SK-N-SH treated with all-trans-retinoic acid at 6 μM for 48 hours (cell line): ENCODE results near the gene RNMT.

Experiments
- ATAC-seq: fragments of 200-7000 bp; cut with Tn5 transposase; 3 replicates; pipeline ENCODE4 v1.9.1; 2020; ENCODE audit warnings: mild to moderate bottlenecking, moderate library complexity
- ARNTL ChIP-seq: fragments of 450-650 bp; formaldehyde crosslinking; IDR thresholded peaks from 2 replicates; pipeline ENCODE4 v1.5.0; 2020; ENCODE audit warnings: low read depth, mild to moderate bottlenecking, moderate library complexity, borderline replicate concordance
- BACH2 ChIP-seq: fragments of 250-450 bp; sonication (Bioruptor Pico); IDR thresholded peaks from 2 replicates; pipeline ENCODE4 v1.9.0; 2021; ENCODE audit warnings: mild to moderate bottlenecking, borderline replicate concordance
- CSDC2 ChIP-seq: fragments of 250-450 bp; sonication (Bioruptor Pico); IDR thresholded peaks from 2 replicates; pipeline ENCODE4 v1.5.0; 2020; ENCODE audit warnings: mild to moderate bottlenecking, moderate library complexity
- ESRRG ChIP-seq: fragments of 250-450 bp; sonication (Bioruptor Pico); IDR thresholded peaks from 2 replicates; pipeline ENCODE4 v1.6.1; 2021; ENCODE audit warnings: mild to moderate bottlenecking
- GLIS3 ChIP-seq: fragments of 250-450 bp; sonication (Bioruptor Pico); IDR thresholded peaks from 2 replicates; pipeline ENCODE4 v1.5.0; 2020; ENCODE audit warnings: mild to moderate bottlenecking, moderate library complexity
- ISL1 ChIP-seq: fragments of 250-450 bp; sonication (Bioruptor Pico); IDR thresholded peaks from 2 replicates; pipeline ENCODE4 v2.1.2; 2022; ENCODE audit warnings: mild to moderate bottlenecking, moderate library complexity
- OSR1 ChIP-seq: fragments of 250-450 bp; sonication (Bioruptor Pico); IDR thresholded peaks from 2 replicates; pipeline ENCODE4 v1.8.0; 2022; ENCODE audit warnings: moderate library complexity, mild to moderate bottlenecking, inconsistent platforms
- PPARA ChIP-seq: fragments of 250-450 bp; sonication (Bioruptor Pico); IDR thresholded peaks from 2 replicates; pipeline ENCODE4 v1.5.0; 2020; ENCODE audit warnings: mild to moderate bottlenecking, borderline replicate concordance
- RARB ChIP-seq: fragments of 250-450 bp; sonication (Bioruptor Pico); IDR thresholded peaks from 2 replicates; pipeline ENCODE4 v1.8.0; 2021; ENCODE audit warnings: mild to moderate bottlenecking, moderate library complexity
- SNAI2 ChIP-seq: fragments of 250-450 bp; sonication (Bioruptor Pico); IDR thresholded peaks from 2 replicates; pipeline ENCODE4 v1.5.0; 2020; ENCODE audit warnings: mild to moderate bottlenecking, moderate library complexity
- TCF4 ChIP-seq: fragments of 250-450 bp; sonication (Bioruptor Pico); IDR thresholded peaks from 2 replicates; pipeline ENCODE4 v1.8.0; 2021; ENCODE audit warnings: mild to moderate bottlenecking, moderate library complexity, borderline replicate concordance
- TOX ChIP-seq: fragments of 250-450 bp; sonication (Bioruptor Pico); IDR thresholded peaks from 2 replicates; pipeline ENCODE4 v1.8.0; 2021; ENCODE audit warnings: mild to moderate bottlenecking, moderate library complexity, borderline replicate concordance
- ZC3H10 ChIP-seq: fragments of 250-450 bp; sonication (Bioruptor Pico); IDR thresholded peaks from 2 replicates; pipeline ENCODE4 v1.5.1; 2021; ENCODE audit warnings: mild to moderate bottlenecking, moderate library complexity
- ZFP3 ChIP-seq: fragments of 250-450 bp; sonication (Bioruptor Pico); IDR thresholded peaks from 2 replicates; pipeline ENCODE4 v1.5.0; 2020; ENCODE audit warnings: mild to moderate bottlenecking, moderate library complexity
- ZFP30 ChIP-seq: fragments of 450-650 bp; formaldehyde crosslinking; IDR thresholded peaks from 2 replicates; pipeline ENCODE4 v1.5.0; 2022; ENCODE audit warnings: mild to moderate bottlenecking, moderate library complexity
- ZNF565 ChIP-seq: fragments of 450-650 bp; formaldehyde crosslinking; conservative IDR thresholded peaks from 2 replicates; pipeline ENCODE4 v1.5.0; 2020; ENCODE audit warnings: low read depth, mild to moderate bottlenecking, moderate library complexity
- ZNF70 ChIP-seq: fragments of 450-650 bp; formaldehyde crosslinking; IDR thresholded peaks from 2 replicates; pipeline ENCODE4 v1.5.0; 2020; ENCODE audit warnings: mild to moderate bottlenecking, moderate library complexity
- ZNF8 ChIP-seq: fragments of 450-650 bp; formaldehyde crosslinking; IDR thresholded peaks from 2 replicates; pipeline ENCODE4 v1.5.0; 2020; ENCODE audit warnings: mild to moderate bottlenecking, moderate library complexity
- TF ChIP-seq, protein P1 (sequence below): fragments of 250-450 bp; sonication (Bioruptor Pico); IDR thresholded peaks from 2 replicates; pipeline ENCODE4 v1.5.1; 2021; ENCODE audit warnings: mild to moderate bottlenecking, moderate library complexity
- TF ChIP-seq, protein P2 (sequence below): fragments of 250-450 bp; sonication (Bioruptor Pico); IDR thresholded peaks from 2 replicates; pipeline ENCODE4 v1.8.0; 2021; ENCODE audit warnings: low read depth, mild to moderate bottlenecking, moderate library complexity, borderline replicate concordance
- TF ChIP-seq, protein P3 (sequence below): fragments of 250-450 bp; sonication (Bioruptor Pico); IDR thresholded peaks from 2 replicates; pipeline ENCODE4 v1.5.0; 2020; ENCODE audit warnings: mild to moderate bottlenecking, moderate library complexity
- TF ChIP-seq, protein P4 (sequence below): fragments of 250-450 bp; sonication (Bioruptor Pico); IDR thresholded peaks from 2 replicates; pipeline ENCODE4 v1.5.1; 2020; ENCODE audit warnings: low read depth, mild to moderate bottlenecking, moderate library complexity
- TF ChIP-seq, protein P5 (sequence below): fragments of 250-450 bp; sonication (Bioruptor Pico); IDR thresholded peaks from 2 replicates; pipeline ENCODE4 v1.8.0; 2020; ENCODE audit warnings: mild to moderate bottlenecking, moderate library complexity, borderline replicate concordance

The RNMT gene

DNA sequence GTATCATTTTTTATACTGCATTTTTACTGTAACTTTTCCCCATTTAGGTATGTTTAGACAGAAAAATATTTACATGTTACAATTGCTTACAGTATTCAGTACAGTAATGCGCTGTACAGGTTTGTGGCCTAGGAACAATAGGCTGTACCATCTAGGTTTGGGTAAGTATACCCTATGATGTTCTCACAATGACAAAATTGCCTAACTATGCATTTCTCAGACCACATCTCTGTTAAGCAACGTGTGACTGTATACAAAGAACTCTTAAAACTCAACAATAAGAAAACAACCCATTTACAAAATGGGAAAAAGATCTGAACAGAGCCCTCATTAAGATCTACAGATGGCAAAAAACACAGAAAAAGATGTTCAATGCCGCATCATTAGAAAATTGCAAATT, 29.5 kb upstream of the RNMT start:
- no peak for ATAC-seq
- TF ChIP-seq SNAI2 (CRISPR knock-in tag) (no peak), RARB (no peak), ESRRG (CRISPR knock-in tag) (no peak), CSDC2 (CRISPR knock-in tag) (no peak), TOX (CRISPR knock-in tag) (no peak), OSR1 (no peak), BACH2 (no peak), PPARA (CRISPR knock-in tag) (no peak), ZNF8 (CRISPR knock-in tag) (no peak), TCF4 (no peak), ZNF565 (CRISPR knock-in tag) (no peak), ZFP30 (CRISPR knock-in tag) (no peak), ARNTL (no peak), ISL1 (CRISPR knock-in tag) (no peak), ZFP3 (CRISPR knock-in tag) (no peak)
- TF ChIP-seq, protein P1, sequence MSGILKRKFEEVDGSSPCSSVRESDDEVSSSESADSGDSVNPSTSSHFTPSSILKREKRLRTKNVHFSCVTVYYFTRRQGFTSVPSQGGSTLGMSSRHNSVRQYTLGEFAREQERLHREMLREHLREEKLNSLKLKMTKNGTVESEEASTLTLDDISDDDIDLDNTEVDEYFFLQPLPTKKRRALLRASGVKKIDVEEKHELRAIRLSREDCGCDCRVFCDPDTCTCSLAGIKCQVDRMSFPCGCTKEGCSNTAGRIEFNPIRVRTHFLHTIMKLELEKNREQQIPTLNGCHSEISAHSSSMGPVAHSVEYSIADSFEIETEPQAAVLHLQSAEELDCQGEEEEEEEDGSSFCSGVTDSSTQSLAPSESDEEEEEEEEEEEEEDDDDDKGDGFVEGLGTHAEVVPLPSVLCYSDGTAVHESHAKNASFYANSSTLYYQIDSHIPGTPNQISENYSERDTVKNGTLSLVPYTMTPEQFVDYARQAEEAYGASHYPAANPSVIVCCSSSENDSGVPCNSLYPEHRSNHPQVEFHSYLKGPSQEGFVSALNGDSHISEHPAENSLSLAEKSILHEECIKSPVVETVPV: no peak
- TF ChIP-seq, protein P2, sequence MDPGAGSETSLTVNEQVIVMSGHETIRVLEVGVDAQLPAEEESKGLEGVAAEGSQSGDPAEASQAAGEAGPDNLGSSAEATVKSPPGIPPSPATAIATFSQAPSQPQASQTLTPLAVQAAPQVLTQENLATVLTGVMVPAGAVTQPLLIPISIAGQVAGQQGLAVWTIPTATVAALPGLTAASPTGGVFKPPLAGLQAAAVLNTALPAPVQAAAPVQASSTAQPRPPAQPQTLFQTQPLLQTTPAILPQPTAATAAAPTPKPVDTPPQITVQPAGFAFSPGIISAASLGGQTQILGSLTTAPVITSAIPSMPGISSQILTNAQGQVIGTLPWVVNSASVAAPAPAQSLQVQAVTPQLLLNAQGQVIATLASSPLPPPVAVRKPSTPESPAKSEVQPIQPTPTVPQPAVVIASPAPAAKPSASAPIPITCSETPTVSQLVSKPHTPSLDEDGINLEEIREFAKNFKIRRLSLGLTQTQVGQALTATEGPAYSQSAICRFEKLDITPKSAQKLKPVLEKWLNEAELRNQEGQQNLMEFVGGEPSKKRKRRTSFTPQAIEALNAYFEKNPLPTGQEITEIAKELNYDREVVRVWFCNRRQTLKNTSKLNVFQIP (CRISPR knock-in tag): no peak
- TF ChIP-seq, protein P3, sequence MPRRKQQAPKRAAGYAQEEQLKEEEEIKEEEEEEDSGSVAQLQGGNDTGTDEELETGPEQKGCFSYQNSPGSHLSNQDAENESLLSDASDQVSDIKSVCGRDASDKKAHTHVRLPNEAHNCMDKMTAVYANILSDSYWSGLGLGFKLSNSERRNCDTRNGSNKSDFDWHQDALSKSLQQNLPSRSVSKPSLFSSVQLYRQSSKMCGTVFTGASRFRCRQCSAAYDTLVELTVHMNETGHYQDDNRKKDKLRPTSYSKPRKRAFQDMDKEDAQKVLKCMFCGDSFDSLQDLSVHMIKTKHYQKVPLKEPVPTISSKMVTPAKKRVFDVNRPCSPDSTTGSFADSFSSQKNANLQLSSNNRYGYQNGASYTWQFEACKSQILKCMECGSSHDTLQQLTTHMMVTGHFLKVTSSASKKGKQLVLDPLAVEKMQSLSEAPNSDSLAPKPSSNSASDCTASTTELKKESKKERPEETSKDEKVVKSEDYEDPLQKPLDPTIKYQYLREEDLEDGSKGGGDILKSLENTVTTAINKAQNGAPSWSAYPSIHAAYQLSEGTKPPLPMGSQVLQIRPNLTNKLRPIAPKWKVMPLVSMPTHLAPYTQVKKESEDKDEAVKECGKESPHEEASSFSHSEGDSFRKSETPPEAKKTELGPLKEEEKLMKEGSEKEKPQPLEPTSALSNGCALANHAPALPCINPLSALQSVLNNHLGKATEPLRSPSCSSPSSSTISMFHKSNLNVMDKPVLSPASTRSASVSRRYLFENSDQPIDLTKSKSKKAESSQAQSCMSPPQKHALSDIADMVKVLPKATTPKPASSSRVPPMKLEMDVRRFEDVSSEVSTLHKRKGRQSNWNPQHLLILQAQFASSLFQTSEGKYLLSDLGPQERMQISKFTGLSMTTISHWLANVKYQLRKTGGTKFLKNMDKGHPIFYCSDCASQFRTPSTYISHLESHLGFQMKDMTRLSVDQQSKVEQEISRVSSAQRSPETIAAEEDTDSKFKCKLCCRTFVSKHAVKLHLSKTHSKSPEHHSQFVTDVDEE (CRISPR knock-in tag): no peak
- TF ChIP-seq, protein P4, sequence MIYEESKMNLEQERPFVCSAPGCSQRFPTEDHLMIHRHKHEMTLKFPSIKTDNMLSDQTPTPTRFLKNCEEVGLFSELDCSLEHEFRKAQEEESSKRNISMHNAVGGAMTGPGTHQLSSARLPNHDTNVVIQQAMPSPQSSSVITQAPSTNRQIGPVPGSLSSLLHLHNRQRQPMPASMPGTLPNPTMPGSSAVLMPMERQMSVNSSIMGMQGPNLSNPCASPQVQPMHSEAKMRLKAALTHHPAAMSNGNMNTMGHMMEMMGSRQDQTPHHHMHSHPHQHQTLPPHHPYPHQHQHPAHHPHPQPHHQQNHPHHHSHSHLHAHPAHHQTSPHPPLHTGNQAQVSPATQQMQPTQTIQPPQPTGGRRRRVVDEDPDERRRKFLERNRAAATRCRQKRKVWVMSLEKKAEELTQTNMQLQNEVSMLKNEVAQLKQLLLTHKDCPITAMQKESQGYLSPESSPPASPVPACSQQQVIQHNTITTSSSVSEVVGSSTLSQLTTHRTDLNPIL (CRISPR knock-in tag): no peak
- TF ChIP-seq, protein P5, sequence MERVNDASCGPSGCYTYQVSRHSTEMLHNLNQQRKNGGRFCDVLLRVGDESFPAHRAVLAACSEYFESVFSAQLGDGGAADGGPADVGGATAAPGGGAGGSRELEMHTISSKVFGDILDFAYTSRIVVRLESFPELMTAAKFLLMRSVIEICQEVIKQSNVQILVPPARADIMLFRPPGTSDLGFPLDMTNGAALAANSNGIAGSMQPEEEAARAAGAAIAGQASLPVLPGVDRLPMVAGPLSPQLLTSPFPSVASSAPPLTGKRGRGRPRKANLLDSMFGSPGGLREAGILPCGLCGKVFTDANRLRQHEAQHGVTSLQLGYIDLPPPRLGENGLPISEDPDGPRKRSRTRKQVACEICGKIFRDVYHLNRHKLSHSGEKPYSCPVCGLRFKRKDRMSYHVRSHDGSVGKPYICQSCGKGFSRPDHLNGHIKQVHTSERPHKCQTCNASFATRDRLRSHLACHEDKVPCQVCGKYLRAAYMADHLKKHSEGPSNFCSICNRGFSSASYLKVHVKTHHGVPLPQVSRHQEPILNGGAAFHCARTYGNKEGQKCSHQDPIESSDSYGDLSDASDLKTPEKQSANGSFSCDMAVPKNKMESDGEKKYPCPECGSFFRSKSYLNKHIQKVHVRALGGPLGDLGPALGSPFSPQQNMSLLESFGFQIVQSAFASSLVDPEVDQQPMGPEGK (CRISPR knock-in tag): no peak

DNA sequence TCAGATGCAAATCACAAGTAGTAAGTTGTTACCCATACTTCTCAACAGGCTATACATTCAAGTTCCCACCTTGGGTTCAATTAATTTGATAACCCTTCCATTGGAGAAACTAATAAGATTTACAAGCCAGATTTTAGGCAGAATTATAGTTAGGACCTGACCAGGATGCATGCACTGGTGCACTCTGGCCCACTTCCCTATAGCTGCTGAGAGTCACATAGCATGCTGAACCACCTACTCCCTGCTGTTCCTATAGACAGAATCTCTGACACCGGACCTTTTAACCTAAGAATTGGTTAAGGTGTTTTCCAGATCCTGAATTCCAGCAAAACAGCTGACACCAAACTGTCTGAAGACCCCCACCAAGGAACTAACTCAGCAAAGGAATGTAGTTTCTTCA, 26.3 kb upstream of the RNMT start:
- TF ChIP-seq, protein P4 (CRISPR knock-in tag): no peak
- TF ChIP-seq, protein P2 (CRISPR knock-in tag): no peak
- no peak for TF ChIP-seq ZNF70 (CRISPR knock-in tag)
- no peak for TF ChIP-seq ZC3H10 (CRISPR knock-in tag)
- no peak for TF ChIP-seq ARNTL
- TF ChIP-seq, protein P3 (CRISPR knock-in tag): no peak
- no peak for TF ChIP-seq SNAI2 (CRISPR knock-in tag)
- no peak for TF ChIP-seq RARB
- TF ChIP-seq ZFP3 (CRISPR knock-in tag): no peak
- no peak for TF ChIP-seq BACH2
- no peak for TF ChIP-seq ZFP30 (CRISPR knock-in tag)
- no peak for TF ChIP-seq ESRRG (CRISPR knock-in tag)
- no peak for TF ChIP-seq GLIS3 (CRISPR knock-in tag)
- TF ChIP-seq, protein P1: no peak
- TF ChIP-seq PPARA (CRISPR knock-in tag): no peak
- TF ChIP-seq OSR1: no peak
- TF ChIP-seq ZNF8 (CRISPR knock-in tag): no peak
- no peak for ATAC-seq
